ENCODE data around the gene CCDC9.

Gene CCDC9

DNA sequence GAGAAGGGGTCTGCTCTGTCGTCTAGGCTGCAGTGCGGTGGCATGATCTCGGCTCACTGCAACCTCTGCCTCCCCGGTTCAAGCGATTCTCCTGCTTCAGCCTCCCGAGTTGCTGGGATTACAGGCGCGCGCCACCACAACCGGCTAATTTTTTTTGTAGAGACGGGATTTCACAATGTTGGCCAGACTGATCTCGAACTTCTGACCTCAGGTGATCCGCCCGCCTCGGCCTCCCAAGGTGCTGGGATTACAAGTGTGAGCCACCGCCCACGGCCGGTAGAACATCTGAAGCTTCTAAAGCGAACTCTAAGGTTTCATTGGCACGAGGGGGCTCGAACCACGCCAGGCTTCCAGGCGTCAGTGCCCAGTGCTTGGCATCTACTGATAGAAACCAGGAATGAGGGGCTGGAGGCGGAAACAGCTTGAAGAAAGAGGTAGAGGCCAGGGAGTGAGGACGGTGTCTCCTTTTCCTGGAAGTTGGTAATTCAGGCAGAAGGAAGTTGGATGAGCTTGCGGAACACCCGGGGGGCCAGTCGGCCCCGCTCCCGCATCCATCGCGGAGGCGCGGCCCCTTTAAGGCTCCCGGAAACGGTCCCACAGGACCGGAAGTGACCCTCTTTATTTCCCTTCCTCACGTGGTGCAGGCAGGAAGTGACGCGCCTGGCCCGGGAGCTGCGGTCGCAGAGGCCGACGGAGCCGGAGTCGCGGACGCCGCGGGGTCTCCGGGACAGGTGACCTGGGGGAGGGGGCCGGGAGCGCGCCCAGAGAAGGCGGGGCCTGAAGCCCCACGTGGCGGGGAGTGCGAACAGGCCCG is at the start of gene CCDC9:
TSS of gene CCDC9 (plus strand) at position 647 of the 814 bp plus-strand sequence. CDS start 1,876 bp downstream, outside the sequence.
- DNase-seq (ENCODE audit: low spot score), result peak; percentile 96

- no peak for DNase-seq (ENCODE audit: low spot score)
Observed at GRCh38 chr19:47209319-47210179, 46.8 kb upstream of the CCDC9 start.

GRCh38 chr19:47210180-47210490 is 46.2 kb upstream of the CCDC9 start:
- DNase-seq (ENCODE audit: low spot score), result no peak

GRCh38 chr19:47210689-47211316 is 45.5 kb upstream of the CCDC9 start:
- DNase-seq (ENCODE audit: low spot score), result no peak

- no peak for DNase-seq (ENCODE audit: low spot score)
Observed at GRCh38 chr19:47215581-47215980, 40.7 kb upstream of the CCDC9 start.

DNA sequence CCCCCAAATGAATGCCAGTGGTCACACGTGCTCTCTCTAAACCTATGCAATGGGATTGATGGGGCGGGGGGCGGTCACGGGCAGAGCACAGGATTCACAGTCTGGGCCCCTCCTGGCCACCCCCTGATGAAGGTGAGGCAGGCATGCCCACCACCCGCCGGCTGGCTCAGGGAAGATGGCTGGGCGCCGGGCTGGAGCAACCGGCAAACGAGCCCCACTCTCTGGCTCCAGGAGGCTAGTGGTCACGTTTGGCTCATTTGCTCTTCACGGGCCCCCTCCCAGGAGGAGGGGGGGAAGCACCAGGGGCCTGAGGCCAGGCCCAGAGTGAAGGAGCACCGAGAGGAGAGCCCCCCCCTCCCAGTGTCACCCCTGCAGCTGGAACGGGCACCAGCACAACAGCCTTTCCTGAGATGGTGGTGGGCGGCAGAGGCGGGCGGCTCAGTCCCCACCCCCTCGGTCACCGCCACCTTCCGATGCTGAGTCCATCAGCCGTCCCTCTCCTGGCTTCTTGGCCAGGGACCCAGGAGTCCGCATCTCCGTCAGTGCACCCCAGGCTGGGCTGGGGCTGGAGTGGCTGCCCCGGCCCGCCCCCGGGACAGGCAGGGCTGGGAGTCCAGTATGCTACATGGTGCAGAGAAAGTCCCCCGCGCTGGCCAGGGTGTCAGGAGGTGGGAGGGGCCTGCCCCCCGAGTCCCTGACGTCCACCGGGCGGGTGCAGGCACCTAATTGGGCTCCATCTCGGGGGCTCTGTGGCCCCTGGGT is 35.1 kb upstream of the CCDC9 start:
- DNase-seq (ENCODE audit: low spot score), result no peak

GRCh38 chr19:47221890-47222289 is 34.4 kb upstream of the CCDC9 start:
- DNase-seq (ENCODE audit: low spot score), result no peak

GRCh38 chr19:47225746-47226425 is 30.4 kb upstream of the CCDC9 start:
- DNase-seq (ENCODE audit: low spot score), result peak; percentile 87

DNA sequence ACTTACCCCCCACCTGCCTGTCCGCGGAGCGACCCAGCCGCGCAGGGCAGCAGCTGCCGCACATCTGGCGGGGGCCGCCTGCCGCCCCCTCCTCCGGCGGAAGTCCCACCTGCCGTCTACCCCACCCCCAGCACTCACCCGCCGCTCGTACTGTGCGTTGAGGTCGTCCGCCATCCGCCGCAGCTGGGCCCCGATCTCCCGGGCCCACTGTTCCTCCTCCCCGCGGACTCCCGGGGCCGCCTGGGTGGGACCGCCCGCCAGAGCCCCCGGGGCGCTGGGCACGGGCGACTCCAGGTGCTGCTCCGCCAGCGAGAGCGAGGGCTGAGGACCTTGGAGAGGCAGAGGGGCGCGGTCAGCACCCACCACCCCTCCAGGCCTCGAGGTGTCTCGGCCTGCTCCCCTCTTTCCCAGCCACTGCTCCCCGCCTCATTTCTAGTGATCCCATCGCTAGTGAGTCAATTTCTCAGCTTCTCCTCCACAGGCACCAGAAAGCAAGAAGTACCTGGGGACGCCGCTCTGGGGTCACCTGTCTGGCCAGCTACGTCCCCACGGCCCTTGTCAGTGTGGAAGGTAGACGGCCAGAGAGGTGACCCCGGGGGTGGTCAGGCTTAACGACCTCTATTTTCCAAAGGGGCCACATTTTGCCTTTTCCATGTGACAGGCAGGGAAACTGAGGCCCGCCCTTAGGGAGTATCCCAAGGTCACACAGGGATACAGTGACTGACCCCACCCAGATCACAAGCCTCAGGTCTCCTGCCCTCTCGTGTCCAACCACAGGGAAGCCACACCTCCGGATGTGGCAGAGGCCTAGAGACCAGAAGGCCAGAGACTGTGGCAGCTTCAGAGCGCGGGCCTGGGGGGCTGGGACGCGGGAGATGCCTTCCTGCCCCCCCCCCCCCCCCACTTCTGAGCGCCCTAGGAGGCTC is 29.6 kb upstream of the CCDC9 start:
- no peak for DNase-seq (ENCODE audit: low spot score)

GRCh38 chr19:47227352-47228167 is 28.8 kb upstream of the CCDC9 start:
- DNase-seq (ENCODE audit: low spot score), result no peak

DNA sequence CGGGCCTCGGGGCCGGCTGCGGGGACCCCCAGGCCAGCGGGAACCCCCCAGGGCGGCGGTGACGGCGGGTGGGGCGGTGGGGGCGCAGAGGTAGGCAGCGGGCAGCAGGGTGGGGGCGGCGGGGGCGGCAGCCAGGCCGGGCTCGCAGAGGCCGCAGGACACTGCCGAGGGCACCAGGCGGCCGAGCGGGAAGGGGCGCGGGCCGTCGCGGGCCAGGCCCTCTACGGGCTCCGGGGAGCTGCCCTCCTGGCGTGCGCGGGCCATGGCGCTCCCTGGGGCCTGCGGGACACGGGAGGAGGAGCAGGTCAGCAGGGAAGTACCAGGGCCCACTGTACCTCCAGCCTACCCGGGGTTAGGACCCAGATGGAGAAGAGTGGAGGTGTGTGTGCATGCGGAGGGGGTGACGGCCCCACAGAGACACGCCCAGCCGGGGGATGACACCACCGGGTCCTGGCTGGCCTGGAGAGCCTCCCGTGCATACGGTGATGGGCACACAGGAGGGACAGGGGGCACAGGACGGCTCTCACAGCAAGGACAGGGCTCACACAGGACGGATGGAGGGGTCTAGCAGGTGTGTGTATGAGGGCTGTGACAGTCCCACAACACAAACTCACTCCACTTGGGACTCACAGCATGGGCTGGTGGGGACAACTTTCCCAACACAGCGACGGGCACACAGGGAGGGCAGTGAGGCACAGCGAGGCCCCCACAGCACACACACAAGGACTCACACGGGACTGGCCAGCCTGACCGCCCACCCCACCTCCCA is 28.0 kb upstream of the CCDC9 start:
- DNase-seq (ENCODE audit: low spot score), result no peak

GRCh38 chr19:47228937-47229675 is 27.2 kb upstream of the CCDC9 start:
- DNase-seq (ENCODE audit: low spot score), result no peak

DNA sequence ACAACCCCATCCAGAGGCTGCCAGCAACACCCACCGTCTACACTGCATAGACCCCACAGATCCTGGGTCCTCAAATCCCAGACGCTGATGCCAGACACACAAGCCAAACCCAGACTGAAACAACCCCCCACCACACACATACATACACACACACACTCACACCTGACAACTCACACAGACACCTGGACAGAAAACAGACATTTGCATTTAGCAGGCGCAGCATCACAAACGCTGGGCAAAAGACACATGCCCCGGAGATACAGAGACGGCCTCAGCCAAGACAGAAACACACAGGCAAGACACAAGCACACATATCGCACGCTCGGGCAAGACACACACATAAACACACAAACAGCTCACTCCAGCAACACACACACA is 26.7 kb upstream of the CCDC9 start:
- no peak for DNase-seq (ENCODE audit: low spot score)

- DNase-seq (ENCODE audit: low spot score), result no peak
Observed at GRCh38 chr19:47230054-47230920, 26.0 kb upstream of the CCDC9 start.

GRCh38 chr19:47230921-47231214 is 25.5 kb upstream of the CCDC9 start, which contains the start of gene BBC3:
Gene BBC3, minus strand, starts transcription at chr19:47231199. Its CDS starts 2,768 bp downstream, at chr19:47228431.
- DNase-seq (ENCODE audit: low spot score), result no peak

DNA sequence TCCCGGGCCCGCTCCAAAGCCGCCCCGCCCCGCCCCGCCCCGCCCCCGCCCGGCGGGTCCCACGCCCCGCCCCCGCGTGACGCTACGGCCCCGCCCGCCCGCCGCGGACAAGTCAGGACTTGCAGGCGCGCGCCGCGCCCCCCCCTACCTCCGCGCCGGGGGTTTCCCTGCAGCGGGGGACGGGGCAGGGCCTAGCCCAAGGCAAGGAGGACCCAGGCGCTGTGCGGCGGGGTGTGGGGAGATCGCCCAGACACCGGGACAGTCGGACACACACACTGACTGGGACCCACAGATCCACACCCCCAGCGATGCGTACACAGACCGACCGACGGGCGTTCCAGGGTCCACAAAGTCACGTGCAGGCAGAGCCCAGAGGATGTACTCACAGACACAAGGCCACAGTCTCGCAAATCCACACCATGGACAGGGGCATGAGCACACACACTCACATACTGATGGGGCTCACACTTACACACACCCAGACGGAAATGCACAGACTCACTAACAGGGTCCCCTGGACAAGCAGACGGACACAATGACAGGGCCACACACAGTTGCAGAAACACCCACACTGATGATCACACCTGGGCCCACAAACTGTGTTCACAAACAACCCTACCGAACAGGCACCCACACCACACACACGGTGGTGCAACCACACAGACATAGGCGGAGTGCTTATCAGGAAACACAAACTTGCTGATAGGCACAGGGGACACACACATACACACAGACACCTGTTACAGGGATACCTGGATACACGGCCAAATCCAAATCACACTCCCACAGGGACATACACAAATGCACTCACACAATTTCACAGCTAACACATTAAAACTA is 24.9 kb upstream of the CCDC9 start:
- no peak for DNase-seq (ENCODE audit: low spot score)

Data from putamen (tissue), 1 donor.